Measurements from ENCODE around the gene MSI2. TPM values are rescaled to one million over a fixed set of nuclear protein-coding genes. Genes with fewer than 3 reads are reported as not detected.
A peak's percentile ranks its signal among the peaks of the same experiment; 100 is the strongest.

MSI2 gene
- total and polyA plus RNA-seq, 8 donors = 35.0 to 49.5 (median 47.5) TPM

GRCh38 chr17:57602896-57603295 lies 346.6 kb downstream of the MSI2 start:
- Histone ChIP-seq H3K9me3 (no peaks in the 10 kb centered on the region), H3K27ac (no peak overlapping the region), H3K36me3 (no peaks in the 10 kb centered on the region), H3K4me1 (peaks cover 10 to 56% of the 10 kb centered on the region in 2 donors), H3K27me3 (no peaks in the 10 kb centered on the region), H3K4me3 (no peak overlapping the region)
- intact Hi-C loops (cut with DNase I) = no loop called here
- no peak for ATAC-seq
- no peak for DNase-seq
- no peak for TF ChIP-seq CTCF (IDR thresholded peaks at IDR 0.05)

DNA sequence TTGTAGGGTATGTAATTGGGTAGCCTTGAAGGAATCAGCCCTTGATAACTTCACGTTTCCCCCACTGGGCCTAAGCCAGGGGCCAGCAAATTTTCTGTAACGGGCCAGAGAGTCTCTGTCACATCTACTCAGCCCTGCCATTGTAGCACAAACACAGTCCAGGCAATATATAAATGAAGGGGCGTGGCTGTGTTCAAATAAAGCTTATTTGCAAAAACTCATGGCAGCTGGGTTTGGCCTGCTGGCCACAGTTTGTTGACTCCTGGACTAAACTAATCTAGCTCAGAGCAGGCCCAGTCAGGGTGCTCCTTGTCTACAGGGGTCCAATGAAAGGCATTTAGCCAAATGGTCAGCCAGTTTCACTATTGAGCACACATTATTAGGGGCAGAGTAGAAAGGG lies 347.2 kb downstream of the MSI2 start:
- DNase-seq (no peak), ATAC-seq (no peak)
- intact Hi-C loops (cut with DNase I) = no loop called here
- peaks cover 10 to 51% of the 10 kb centered on the region in 2 donors for H3K4me1 ChIP-seq
- H3K27ac ChIP-seq = peak overlapping the region in 1 of 2 donors; percentile 57
- no peak overlapping the region for H3K4me3 ChIP-seq
- no peaks in the 10 kb centered on the region for H3K36me3 ChIP-seq
- H3K27me3 ChIP-seq = no peaks in the 10 kb centered on the region
- H3K9me3 ChIP-seq = no peaks in the 10 kb centered on the region
- TF ChIP-seq CTCF (IDR thresholded peaks at IDR 0.05) = no peak

- Histone ChIP-seq H3K27ac (peak overlapping the region in 1 of 2 donors; percentile 57), H3K4me1 (peaks cover 10 to 47% of the 10 kb centered on the region in 2 donors), H3K4me3 (no peak overlapping the region), H3K36me3 (no peaks in the 10 kb centered on the region), H3K9me3 (no peaks in the 10 kb centered on the region), H3K27me3 (no peaks in the 10 kb centered on the region)
- DNase-seq (peak in 1 of 4 donors; percentile 61), ATAC-seq (peak; percentile 14)
- no peak for TF ChIP-seq CTCF (IDR thresholded peaks at IDR 0.05)
- intact Hi-C loops (cut with DNase I) = no loop called here
Measured at GRCh38 chr17:57603978-57604377, 347.7 kb downstream of the MSI2 start.

DNA sequence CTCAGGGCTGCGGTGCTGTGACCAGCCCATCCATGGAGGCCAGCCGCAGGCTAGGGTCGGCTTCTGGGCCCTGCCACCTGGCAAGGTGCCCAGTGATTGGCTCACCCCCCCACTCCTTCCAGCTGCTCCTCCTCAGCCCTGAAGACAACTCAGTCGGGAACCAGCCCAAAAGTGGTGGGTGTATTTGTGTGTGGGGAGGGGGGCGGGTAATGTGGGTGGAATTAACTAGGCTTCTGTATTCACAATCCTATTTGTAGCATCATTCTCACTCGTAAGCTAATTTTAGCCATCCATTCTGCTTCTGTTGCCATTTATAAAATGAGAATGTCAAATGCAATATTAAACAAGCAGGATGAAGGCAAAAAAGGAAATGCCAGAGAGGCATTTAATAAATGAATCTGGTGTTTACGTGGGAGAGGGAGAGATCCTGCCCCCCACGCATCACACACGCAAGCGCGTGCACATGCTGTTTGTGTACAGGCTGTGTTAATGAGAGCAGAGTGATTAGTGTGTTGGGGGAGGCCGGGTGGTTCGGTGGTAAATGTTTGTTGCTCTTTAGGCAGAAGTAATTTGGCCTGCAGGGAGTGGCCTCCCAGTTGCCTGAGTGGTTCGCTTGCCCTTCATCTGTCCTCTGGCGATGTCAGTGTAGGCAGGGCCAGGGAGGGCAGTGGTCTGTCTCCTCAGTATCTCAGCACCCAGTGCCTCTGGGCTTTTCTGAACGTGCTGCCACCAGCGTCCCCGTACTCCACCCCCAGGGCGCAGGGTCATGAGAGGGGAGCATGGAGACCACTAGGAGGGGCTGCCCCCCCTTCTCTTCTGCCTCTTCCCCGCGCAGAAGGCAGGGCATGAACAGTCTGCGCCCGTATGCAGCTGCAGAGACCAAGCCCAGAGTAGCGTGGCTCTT lies 348.7 kb downstream of the MSI2 start:
- H3K4me1 ChIP-seq = peaks cover 10 to 36% of the 10 kb centered on the region in 2 donors
- H3K27ac ChIP-seq = peak overlapping the region in 1 of 2 donors; percentile 33
- no peaks in the 10 kb centered on the region for H3K36me3 ChIP-seq
- peak in 1 of 4 donors; percentile 76 for DNase-seq
- TF ChIP-seq CTCF (IDR thresholded peaks at IDR 0.05) = no peak
- H3K9me3 ChIP-seq = no peaks in the 10 kb centered on the region
- no peaks in the 10 kb centered on the region for H3K27me3 ChIP-seq
- ATAC-seq = peak; percentile 59
- intact Hi-C loops (cut with DNase I) = no loop called here
- no peak overlapping the region for H3K4me3 ChIP-seq

- DNase-seq (peak in 1 of 4 donors; percentile 61), ATAC-seq (no peak)
- Histone ChIP-seq H3K36me3 (no peaks in the 10 kb centered on the region), H3K27me3 (no peaks in the 10 kb centered on the region), H3K4me1 (peaks cover 10 to 31% of the 10 kb centered on the region in 2 donors), H3K27ac (peak overlapping the region in 1 of 2 donors; percentile 33), H3K9me3 (no peaks in the 10 kb centered on the region), H3K4me3 (no peak overlapping the region)
- intact Hi-C loops (cut with DNase I) = no loop called here
- no peak for TF ChIP-seq CTCF (IDR thresholded peaks at IDR 0.05)
Measured at GRCh38 chr17:57605675-57606105, 349.4 kb downstream of the MSI2 start.

All from left lung (tissue), 10 donors.